ENCODE results near the gene MSMB. TPM values are rescaled to one million over a fixed set of nuclear protein-coding genes. Genes with fewer than 3 reads are reported as not detected.

MSMB gene
- total and polyA plus RNA-seq, 2 of the 4 experiments (the other 2 are of a cell fraction), result not detected

- Histone ChIP-seq H2AK5ac (ENCODE audit: low read depth, low read length) (no peak overlapping the region), H3K4ac (ENCODE audit: low read depth, low read length) (no peak overlapping the region), H4K91ac (ENCODE audit: insufficient read depth, low read depth, low read length) (no peak overlapping the region), H3K27ac (ENCODE audit: insufficient read depth, low read length) (peak overlapping the region; percentile 42; the same call in 1 of the 2 replicates), H3K36me3 (ENCODE audit: control insufficient read depth, insufficient read depth, low read length) (no peaks in the 10 kb centered on the region), H4K8ac (ENCODE audit: low read depth in 2 of 2, low read length in 2 of 2) (no peak overlapping the region), H3K4me3 (ENCODE audit: insufficient read depth, low read depth, low read length) (no peak overlapping the region), H4K20me1 (ENCODE audit: insufficient read depth, low read length) (peaks cover 76% of the 10 kb centered on the region), H2AFZ (replicated peaks; ENCODE audit: low read length, poor library complexity) (no peak overlapping the region), H3K9me1 (ENCODE audit: insufficient read depth, low read length) (peaks cover 10% of the 10 kb centered on the region), H3K23ac (ENCODE audit: low read depth, low read length) (no peak overlapping the region), H3K56ac (ENCODE audit: extremely low read depth, insufficient read depth, low read length) (no peak overlapping the region), H3K9me3 (ENCODE audit: control insufficient read depth, insufficient read depth, low read length) (no peaks in the 10 kb centered on the region), H2BK15ac (ENCODE audit: low read depth, low read length) (0 out of 3 replicates have a peak overlapping the region, but pooled peaks have one; percentile 26), H3K4me1 (ENCODE audit: control insufficient read depth, insufficient read depth, low read length) (peaks cover 25% of the 10 kb centered on the region), H3K9ac (ENCODE audit: low read depth, low read length) (peak overlapping the region; percentile 26; the same call in 1 of the 2 replicates), H3K4me2 (ENCODE audit: low read depth, low read length) (no peak overlapping the region), H3K27me3 (ENCODE audit: control insufficient read depth, insufficient read depth, low read length) (no peaks in the 10 kb centered on the region), H2BK120ac (ENCODE audit: low read depth, low read length) (no peak overlapping the region), H3K14ac (replicated peaks; ENCODE audit: low read depth, low read length) (no peak overlapping the region), H2BK20ac (ENCODE audit: low read depth, low read length) (no peak overlapping the region), H4K5ac (ENCODE audit: low read depth, low read length) (no peak overlapping the region), H2AK9ac (replicated peaks; ENCODE audit: low read depth, low read length, poor library complexity) (no peak overlapping the region), H3K18ac (ENCODE audit: low read depth, low read length) (no peak overlapping the region), H3K79me1 (ENCODE audit: low read depth in 1 of 2, low read length in 2 of 2) (peaks cover 3 to 43% of the 10 kb centered on the region in 2 experiments; a peak in 2 of 4 replicates), H2BK5ac (ENCODE audit: low read depth, low read length, poor library complexity, severe bottlenecking) (no peak overlapping the region)
- DNase-seq, result peak; percentile 14
- CTCF ChIA-PET, result no interaction called here
- in situ Hi-C loops (cut with MboI; ENCODE audit: low sequenced_read_pairs) (loop anchor here (25.0 kb wide), 1 partner anchor 1038 kb away; the partner anchor contains the start of gene DEPP1), dilution Hi-C loops (cut with HindIII; ENCODE audit: low sequenced_read_pairs, unreplicated experiment) (no loop called here), intact Hi-C loops (cut with micrococcal nuclease) (loop anchor here (10.0 kb wide), 1 partner anchor 560 kb away; no protein-coding TSS in a partner anchor)
- ATAC-seq (ENCODE audit: low read depth), result no peak
- TF ChIP-seq NFE2L2 (IDR thresholded peaks at IDR 0.05; ENCODE audit: low read depth, low read length), result no peak
- POLR2A ChIA-PET (ENCODE audit: unreplicated experiment), result no interaction called here
- BruUV-seq (replicated peaks), result no TSS peak
Measured at GRCh38 chr10:46024948-46025347, 21.1 kb downstream of the MSMB start.
